Fibroblast of mammary gland (primary cell): ENCODE measurements around the gene NADSYN1.
A peak's percentile ranks its signal among the peaks of the same experiment; 100 is the strongest.

Source experiments
- DNase-seq: peaks from one replicate; pipeline ENCODE4 v3.0.0-alpha.2; 2010; ENCODE audit warnings: low read depth
- H3K4me3 ChIP-seq: 2 replicates; pipeline ENCODE4 v1.5.1; 2011; ENCODE audit warnings: low read depth, mild to moderate bottlenecking, low read length, moderate library complexity; ENCODE audit not compliant: control insufficient read depth
- TF ChIP-seq, protein P1 (sequence below): conservative IDR thresholded peaks from 2 replicates; pipeline ENCODE4 v1.5.1; 2011; ENCODE audit warnings: low read depth, low read length, inconsistent platforms; ENCODE audit not compliant: control insufficient read depth, insufficient read depth

NADSYN1 gene

DNA sequence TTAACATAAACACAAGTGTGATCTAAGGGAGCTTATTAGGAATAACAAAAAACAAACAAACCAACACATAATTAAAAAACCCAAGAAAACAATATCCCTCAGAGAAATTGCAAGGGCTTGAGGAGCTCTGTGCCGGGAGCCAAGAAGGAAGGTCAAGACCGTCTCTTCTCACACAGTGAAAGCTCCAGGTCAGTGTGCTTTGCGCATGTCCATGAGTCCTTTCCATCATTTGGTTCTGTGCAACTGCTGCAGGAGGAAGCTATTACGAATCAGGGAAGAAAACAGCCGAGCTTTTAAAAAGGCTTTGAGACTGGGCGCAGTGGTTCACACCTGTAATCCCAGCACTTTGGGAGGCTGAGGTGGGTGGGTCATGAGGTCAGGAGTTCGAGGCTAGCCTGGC, 89.4 kb downstream of the NADSYN1 start:
- no peak overlapping the region for H3K4me3 ChIP-seq
- DNase-seq = no peak
- TF ChIP-seq, protein P1, sequence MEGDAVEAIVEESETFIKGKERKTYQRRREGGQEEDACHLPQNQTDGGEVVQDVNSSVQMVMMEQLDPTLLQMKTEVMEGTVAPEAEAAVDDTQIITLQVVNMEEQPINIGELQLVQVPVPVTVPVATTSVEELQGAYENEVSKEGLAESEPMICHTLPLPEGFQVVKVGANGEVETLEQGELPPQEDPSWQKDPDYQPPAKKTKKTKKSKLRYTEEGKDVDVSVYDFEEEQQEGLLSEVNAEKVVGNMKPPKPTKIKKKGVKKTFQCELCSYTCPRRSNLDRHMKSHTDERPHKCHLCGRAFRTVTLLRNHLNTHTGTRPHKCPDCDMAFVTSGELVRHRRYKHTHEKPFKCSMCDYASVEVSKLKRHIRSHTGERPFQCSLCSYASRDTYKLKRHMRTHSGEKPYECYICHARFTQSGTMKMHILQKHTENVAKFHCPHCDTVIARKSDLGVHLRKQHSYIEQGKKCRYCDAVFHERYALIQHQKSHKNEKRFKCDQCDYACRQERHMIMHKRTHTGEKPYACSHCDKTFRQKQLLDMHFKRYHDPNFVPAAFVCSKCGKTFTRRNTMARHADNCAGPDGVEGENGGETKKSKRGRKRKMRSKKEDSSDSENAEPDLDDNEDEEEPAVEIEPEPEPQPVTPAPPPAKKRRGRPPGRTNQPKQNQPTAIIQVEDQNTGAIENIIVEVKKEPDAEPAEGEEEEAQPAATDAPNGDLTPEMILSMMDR = no peak

DNA sequence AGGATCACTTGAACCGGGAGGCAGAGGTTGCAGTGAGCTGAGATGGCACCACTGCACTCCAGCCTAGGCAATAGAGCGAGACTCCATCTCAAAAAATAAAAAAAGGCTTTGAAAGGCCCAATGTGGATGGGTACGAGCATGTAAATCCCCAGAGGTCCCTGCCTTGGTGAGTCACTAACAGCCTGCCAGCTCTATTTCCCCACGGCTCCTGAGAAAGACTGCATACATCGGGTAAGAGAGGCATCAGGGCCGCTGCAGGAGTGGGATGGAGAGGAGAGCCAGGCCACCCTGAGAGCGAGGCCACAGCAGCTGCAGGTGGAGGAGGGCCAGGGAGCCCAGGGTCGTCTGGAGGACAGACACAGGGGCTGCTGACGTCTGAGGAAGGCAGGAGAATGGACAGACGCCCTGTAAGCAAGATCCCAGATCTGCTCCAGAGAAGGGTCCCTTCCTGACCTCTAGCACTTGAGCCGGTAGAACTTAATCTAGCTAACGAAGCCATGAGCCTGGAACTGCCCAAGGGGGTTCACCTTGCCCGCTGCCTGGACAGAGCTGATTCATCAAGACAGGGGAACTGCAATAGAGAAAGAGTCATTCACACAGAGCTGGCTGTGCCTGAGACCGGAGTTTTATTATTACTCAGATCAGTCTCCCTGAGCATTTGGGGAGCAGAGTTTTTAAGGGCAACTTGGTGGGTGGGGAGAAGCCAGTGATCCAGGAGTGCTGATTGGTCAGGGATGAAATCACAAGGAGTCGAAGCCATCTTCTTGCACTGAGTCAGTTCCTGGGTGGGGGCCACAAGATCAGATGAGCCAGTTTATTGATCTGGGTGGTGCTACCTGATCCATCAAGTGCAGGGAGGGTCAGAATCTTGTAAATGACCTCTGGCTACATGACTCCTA, 90.1 kb downstream of the NADSYN1 start:
- DNase-seq = peak; percentile 22
- TF ChIP-seq, protein P1 = no peak
- H3K4me3 ChIP-seq = no peak overlapping the region

DNA sequence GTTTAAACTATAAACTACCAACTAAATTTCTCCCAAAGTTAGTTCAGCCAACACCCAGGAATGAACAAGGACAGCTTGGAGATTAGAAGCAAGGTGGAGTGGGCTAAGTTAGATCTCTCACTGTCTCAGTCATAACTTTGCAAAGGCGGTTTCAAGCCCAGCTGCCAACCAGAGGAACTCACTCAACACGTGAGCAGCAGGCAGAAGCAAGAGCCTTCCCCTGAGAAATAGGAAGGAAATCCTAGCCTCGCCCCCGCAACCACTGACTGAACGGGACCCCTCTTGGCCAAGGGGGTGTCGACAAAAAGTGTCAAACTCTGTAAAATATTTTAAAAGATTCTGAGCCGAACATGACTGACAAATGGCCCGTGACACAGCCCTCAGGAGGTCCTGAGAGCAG, 90.9 kb downstream of the NADSYN1 start:
- H3K4me3 ChIP-seq = no peak overlapping the region
- TF ChIP-seq, protein P1 = no peak
- no peak for DNase-seq

DNA sequence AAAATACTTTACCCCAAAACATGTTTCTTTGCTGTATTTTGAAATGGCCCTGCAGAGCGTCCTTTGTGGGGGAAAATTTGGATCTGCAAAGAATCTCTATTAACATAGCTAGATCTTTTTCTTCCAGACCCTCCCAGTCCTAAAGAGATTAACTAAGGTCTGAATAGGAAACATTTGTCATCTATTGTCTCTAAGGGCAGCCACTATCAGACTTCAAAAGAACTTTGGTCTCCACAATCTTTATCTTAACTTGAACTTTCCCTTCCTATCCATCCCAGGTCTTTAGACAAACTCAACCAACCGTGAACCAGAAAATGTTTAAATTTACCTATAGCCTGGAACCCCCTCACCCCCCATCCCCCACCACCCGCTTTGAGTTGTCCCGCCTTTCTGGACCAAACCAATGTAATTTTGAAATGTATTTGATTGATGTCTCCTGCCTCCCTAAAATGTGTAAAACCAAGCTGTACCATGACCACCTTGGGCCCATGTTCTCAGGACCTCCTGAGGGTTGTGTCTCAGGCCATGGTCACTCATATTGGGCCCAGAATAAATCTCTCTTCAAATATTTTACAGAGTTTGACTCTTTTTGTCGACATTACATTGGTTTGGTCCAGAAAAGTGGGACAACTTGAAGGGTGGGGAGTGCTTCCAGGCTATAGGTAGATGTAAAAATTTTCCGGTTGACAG, 91.7 kb downstream of the NADSYN1 start:
- TF ChIP-seq, protein P1 = no peak
- H3K4me3 ChIP-seq = no peak overlapping the region
- DNase-seq = no peak

DNA sequence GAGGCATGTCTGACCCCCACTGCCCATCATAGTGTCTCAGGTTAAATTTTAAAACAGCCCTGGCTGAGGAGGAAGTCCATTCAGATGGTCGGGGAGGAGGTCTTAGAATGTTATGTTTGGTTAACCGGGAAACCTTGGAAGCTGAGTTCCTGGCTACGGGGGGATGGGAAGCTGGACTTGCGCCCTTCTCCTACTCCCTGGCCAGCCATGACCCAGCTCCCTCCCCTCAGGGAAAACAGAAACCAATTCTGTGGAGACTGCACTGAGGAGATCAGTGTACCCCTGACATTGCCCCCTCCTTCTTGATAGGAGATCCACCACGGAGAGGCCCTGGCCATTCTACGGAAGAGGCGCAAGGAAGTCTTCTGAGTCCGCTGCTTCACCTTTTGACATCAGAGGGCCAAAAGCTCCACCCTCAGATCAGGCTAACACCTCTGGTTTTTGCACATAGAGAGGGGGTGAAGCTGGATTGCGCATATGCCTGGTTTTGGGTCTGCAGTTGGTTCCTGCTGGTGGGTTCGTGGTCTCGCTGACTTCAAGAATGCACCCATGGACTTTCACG, 92.5 kb downstream of the NADSYN1 start:
- TF ChIP-seq, protein P1 = no peak
- no peak overlapping the region for H3K4me3 ChIP-seq
- DNase-seq = no peak

DNA sequence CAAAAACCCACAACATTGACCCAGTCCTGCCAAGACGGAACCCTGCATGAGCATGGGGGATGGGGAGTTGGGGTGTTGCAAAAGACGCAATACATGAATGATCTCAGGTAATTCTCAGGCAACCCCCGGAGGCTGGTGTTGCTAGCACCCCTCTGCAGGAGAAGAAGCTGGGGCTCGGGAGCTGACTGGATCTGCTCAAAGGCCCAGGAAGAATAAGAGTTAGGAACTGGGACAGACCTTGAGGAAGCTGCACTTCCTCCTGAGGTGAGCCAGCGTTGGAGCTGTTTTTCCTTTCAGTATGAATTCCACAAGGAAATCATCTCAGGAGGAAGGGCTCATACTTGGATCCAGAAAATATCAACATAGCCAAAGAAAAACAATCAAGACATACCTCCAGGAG, 95.1 kb downstream of the NADSYN1 start, which contains the start of gene KRTAP5-9:
Gene KRTAP5-9 (plus strand): TSS at position 301 of the 400 bp plus-strand sequence. CDS start 238 bp downstream, outside the sequence.
- no peak within 1 kb of the TSS for H3K4me3 ChIP-seq
- DNase-seq = no peak
- TF ChIP-seq, protein P1 = no peak
